AG04450 (cell line): ENCODE data around the gene EDEM3. TPM values are rescaled to one million over a fixed set of nuclear protein-coding genes. Genes with fewer than 3 reads are reported as not detected.

Experiments used
- CTCF ChIA-PET: fragments of 300-600, 350-600 bp; formaldehyde crosslinking; extraction: SDS; loops from one replicate; lab custom pipeline; 2022; ENCODE audit warnings: antibody characterized with exemption, inconsistent platforms; lab: Charles Lee
- POLR2A ChIA-PET: fragments of 350-600 bp; formaldehyde crosslinking; extraction: SDS; loops from one replicate; lab custom pipeline; 2021; ENCODE audit warnings: antibody characterized with exemption, inconsistent platforms; lab: Yijun Ruan, JAX
- DNase-seq: peaks from one replicate; pipeline ENCODE4 v3.0.0-alpha.2; 2011; ENCODE audit warnings: low read depth, low spot score
- H3K27ac ChIP-seq: one replicate; pipeline ENCODE4 v1.5.1; 2012; ENCODE audit warnings: low read depth, low read length, control low read depth
- H3K27me3 ChIP-seq: one replicate; pipeline ENCODE4 v1.6.0; 2012; ENCODE audit warnings: low read length; ENCODE audit not compliant: control insufficient read depth, insufficient read depth
- H3K4me3 ChIP-seq: 2 replicates; pipeline ENCODE4 v1.5.1; 2011; ENCODE audit warnings: mild to moderate bottlenecking, low read depth, low read length, control low read depth
- H3K9me3 ChIP-seq: 2 replicates; pipeline ENCODE4 v1.5.1; 2012; ENCODE audit warnings: low read length; ENCODE audit not compliant: control insufficient read depth, insufficient read depth
- polyA plus RNA-seq: library from polyadenylated mRNA; depleted of rRNA; stranded (reverse); fragments of >200 nt; gene quantifications from 2 replicates; pipeline ENCODE4 v1.2.3, GENCODE V29; 2011
- TF ChIP-seq, protein P1 (sequence below): IDR thresholded peaks from 2 replicates; pipeline ENCODE4 v1.5.1; 2011; ENCODE audit warnings: low read depth, low read length, control low read depth, inconsistent platforms

EDEM3 gene
- polyA plus RNA-seq, 1 experiment = 26.1 TPM

- H3K27ac ChIP-seq = no peak overlapping the region
- ChIA-PET POLR2A (no interaction called here), CTCF (no interaction called here)
These were observed 106.3 kb downstream of the EDEM3 start for GRCh38 chr1:184648160-184648855.

DNA sequence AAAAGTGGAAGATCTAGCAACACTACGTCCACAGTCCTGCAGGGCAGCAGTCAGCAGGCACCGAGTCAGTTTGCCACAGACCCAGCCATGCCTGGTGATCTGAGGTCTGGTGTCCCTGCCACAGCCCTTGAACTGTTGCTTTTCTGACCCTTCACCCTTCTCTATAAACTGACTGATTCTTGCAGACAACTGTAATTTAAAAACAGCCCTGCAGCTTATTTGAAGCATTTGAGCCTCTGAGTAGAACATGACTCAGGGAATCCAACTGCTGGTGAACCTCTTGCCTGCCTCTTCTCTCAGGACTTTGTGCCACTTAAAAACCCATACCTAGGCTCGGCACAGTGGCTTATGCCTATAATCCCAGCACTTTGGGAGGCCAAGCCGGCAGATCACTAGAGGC is 107.2 kb downstream of the EDEM3 start:
- CTCF ChIA-PET = interaction anchor here (0.6 kb wide), 1 partner anchor 16 kb away, joined by 4 read pairs; no protein-coding TSS in a partner anchor
- H3K27me3 ChIP-seq = no peaks in the 10 kb centered on the region
- H3K27ac ChIP-seq = peak overlapping the region; percentile 39
- POLR2A ChIA-PET = no interaction called here
- H3K4me3 ChIP-seq = no peak overlapping the region
- DNase-seq = no peak
- TF ChIP-seq, protein P1, sequence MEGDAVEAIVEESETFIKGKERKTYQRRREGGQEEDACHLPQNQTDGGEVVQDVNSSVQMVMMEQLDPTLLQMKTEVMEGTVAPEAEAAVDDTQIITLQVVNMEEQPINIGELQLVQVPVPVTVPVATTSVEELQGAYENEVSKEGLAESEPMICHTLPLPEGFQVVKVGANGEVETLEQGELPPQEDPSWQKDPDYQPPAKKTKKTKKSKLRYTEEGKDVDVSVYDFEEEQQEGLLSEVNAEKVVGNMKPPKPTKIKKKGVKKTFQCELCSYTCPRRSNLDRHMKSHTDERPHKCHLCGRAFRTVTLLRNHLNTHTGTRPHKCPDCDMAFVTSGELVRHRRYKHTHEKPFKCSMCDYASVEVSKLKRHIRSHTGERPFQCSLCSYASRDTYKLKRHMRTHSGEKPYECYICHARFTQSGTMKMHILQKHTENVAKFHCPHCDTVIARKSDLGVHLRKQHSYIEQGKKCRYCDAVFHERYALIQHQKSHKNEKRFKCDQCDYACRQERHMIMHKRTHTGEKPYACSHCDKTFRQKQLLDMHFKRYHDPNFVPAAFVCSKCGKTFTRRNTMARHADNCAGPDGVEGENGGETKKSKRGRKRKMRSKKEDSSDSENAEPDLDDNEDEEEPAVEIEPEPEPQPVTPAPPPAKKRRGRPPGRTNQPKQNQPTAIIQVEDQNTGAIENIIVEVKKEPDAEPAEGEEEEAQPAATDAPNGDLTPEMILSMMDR = no peak
- peaks cover 5% of the 10 kb centered on the region for H3K9me3 ChIP-seq

More at GRCh38 chr1:184648160-184648855, 106.3 kb downstream of the EDEM3 start:
- Histone ChIP-seq H3K27me3 (no peaks in the 10 kb centered on the region), H3K4me3 (no peak overlapping the region), H3K9me3 (peaks cover 5% of the 10 kb centered on the region)
- DNase-seq = no peak
- TF ChIP-seq, protein P1 = no peak

DNA sequence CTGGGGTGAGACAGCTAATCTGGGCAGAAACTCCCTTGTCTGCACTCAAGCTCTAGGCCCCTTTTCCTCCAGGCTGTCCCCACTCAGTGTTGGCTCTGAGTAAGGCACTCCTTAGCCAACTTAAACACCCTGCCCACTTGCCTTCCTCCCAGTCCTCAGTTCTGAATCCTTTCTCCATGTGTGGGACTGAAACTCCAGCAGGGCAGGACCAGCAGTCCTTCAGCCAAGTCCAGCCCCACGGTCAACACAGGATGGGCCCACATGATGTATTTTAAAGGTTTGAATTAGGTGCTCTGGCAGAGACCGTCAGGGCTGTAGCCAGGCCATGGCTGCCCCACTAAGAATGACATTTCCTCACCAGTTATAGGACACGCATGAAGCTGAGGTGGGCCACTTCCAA is 107.8 kb downstream of the EDEM3 start:
- TF ChIP-seq, protein P1 = no peak
- no peak for DNase-seq
- POLR2A ChIA-PET = no interaction called here
- H3K27me3 ChIP-seq = no peaks in the 10 kb centered on the region
- H3K4me3 ChIP-seq = no peak overlapping the region
- no peak overlapping the region for H3K27ac ChIP-seq
- CTCF ChIA-PET = interaction anchor here (0.6 kb wide), 1 partner anchor 17 kb away, joined by 4 read pairs; no protein-coding TSS in a partner anchor
- peaks cover 5% of the 10 kb centered on the region for H3K9me3 ChIP-seq

- no peak overlapping the region for H3K27ac ChIP-seq
- H3K27me3 ChIP-seq = no peaks in the 10 kb centered on the region
- ChIA-PET CTCF (no interaction called here), POLR2A (no interaction called here)
- DNase-seq = no peak
- H3K4me3 ChIP-seq = no peak overlapping the region
- TF ChIP-seq, protein P1 = no peak
- H3K9me3 ChIP-seq = peaks cover 5% of the 10 kb centered on the region
These were observed 108.4 kb downstream of the EDEM3 start for GRCh38 chr1:184646178-184646701.

GRCh38 chr1:184644771-184645170 is 109.9 kb downstream of the EDEM3 start:
- Histone ChIP-seq H3K4me3 (no peak overlapping the region), H3K27me3 (peaks cover 4% of the 10 kb centered on the region), H3K27ac (no peak overlapping the region), H3K9me3 (peaks cover 5% of the 10 kb centered on the region)
- CTCF ChIA-PET = no interaction called here
- POLR2A ChIA-PET = no interaction called here
- DNase-seq = no peak
- TF ChIP-seq, protein P1 = no peak
